ENCODE results near the gene DPP10. TPM values are rescaled to one million over a fixed set of nuclear protein-coding genes. Genes with fewer than 3 reads are reported as not detected.

DPP10 gene
- total RNA-seq, 1 donor from 2014 or later = 1.1 TPM

- TF ChIP-seq EZH2 (IDR thresholded peaks at IDR 0.05; ENCODE audit: insufficient read depth, low read length) (no peak), CTCF (IDR thresholded peaks at IDR 0.05; ENCODE audit: insufficient read depth, low read depth, low read length) (no peak)
- H3K27ac ChIP-seq (ENCODE audit: low read depth, low read length) = no peak overlapping the region
- DNase-seq (ENCODE audit: low read depth) (no peak), FAIRE-seq (no peak)
- H4K20me1 ChIP-seq (ENCODE audit: insufficient read depth, low read length) = no peaks in the 10 kb centered on the region
- no peak overlapping the region for H3K4me3 Mint-ChIP-seq (ENCODE audit: unreplicated experiment)
- no peaks in the 10 kb centered on the region for H3K36me3 ChIP-seq (ENCODE audit: insufficient read depth, low read length)
- H3K27ac Mint-ChIP-seq (ENCODE audit: unreplicated experiment) = no peak overlapping the region
- H3K36me3 Mint-ChIP-seq (ENCODE audit: low read depth, unreplicated experiment) = no peaks in the 10 kb centered on the region
- H3K27me3 Mint-ChIP-seq (ENCODE audit: low read depth, unreplicated experiment) = no peaks in the 10 kb centered on the region
- no peaks in the 10 kb centered on the region for H3K79me2 ChIP-seq (ENCODE audit: insufficient read depth, low read length)
- H3K4me1 ChIP-seq (ENCODE audit: insufficient read depth, low read length) = no peaks in the 10 kb centered on the region
- H3K9me3 ChIP-seq (ENCODE audit: insufficient read depth, low read depth, low read length) = no peaks in the 10 kb centered on the region
- H3K4me2 ChIP-seq (ENCODE audit: low read length) = no peak overlapping the region
- no peak overlapping the region for H3K4me3 ChIP-seq (ENCODE audit: insufficient read depth, low read depth, low read length)
- no peak overlapping the region for H3K9ac ChIP-seq (ENCODE audit: low read length)
- H3K27me3 ChIP-seq (ENCODE audit: insufficient read depth, low read length) = no peaks in the 10 kb centered on the region
- H2AFZ ChIP-seq (ENCODE audit: low read depth, low read length) = no peak overlapping the region
- no peaks in the 10 kb centered on the region for H3K4me1 Mint-ChIP-seq (ENCODE audit: low read depth, unreplicated experiment)
- no peaks in the 10 kb centered on the region for H3K9me3 Mint-ChIP-seq (ENCODE audit: unreplicated experiment)
Measured at GRCh38 chr2:115580784-115581183, 1138.3 kb downstream of the DPP10 start.

- no peak overlapping the region for H3K9ac ChIP-seq (ENCODE audit: low read length)
- H3K4me3 Mint-ChIP-seq (ENCODE audit: unreplicated experiment) = no peak overlapping the region
- H3K4me3 ChIP-seq (ENCODE audit: insufficient read depth, low read depth, low read length) = no peak overlapping the region
- no peaks in the 10 kb centered on the region for H3K36me3 ChIP-seq (ENCODE audit: insufficient read depth, low read length)
- no peaks in the 10 kb centered on the region for H3K36me3 Mint-ChIP-seq (ENCODE audit: low read depth, unreplicated experiment)
- H4K20me1 ChIP-seq (ENCODE audit: insufficient read depth, low read length) = no peaks in the 10 kb centered on the region
- no peaks in the 10 kb centered on the region for H3K4me1 Mint-ChIP-seq (ENCODE audit: low read depth, unreplicated experiment)
- no peaks in the 10 kb centered on the region for H3K27me3 Mint-ChIP-seq (ENCODE audit: low read depth, unreplicated experiment)
- FAIRE-seq (no peak), DNase-seq (ENCODE audit: low read depth) (no peak)
- no peaks in the 10 kb centered on the region for H3K4me1 ChIP-seq (ENCODE audit: insufficient read depth, low read length)
- no peak overlapping the region for H3K27ac ChIP-seq (ENCODE audit: low read depth, low read length)
- H3K9me3 ChIP-seq (ENCODE audit: insufficient read depth, low read depth, low read length) = no peaks in the 10 kb centered on the region
- H3K4me2 ChIP-seq (ENCODE audit: low read length) = no peak overlapping the region
- no peaks in the 10 kb centered on the region for H3K27me3 ChIP-seq (ENCODE audit: insufficient read depth, low read length)
- TF ChIP-seq CTCF (IDR thresholded peaks at IDR 0.05; ENCODE audit: insufficient read depth, low read depth, low read length) = no peak
- TF ChIP-seq EZH2 (IDR thresholded peaks at IDR 0.05; ENCODE audit: insufficient read depth, low read length) = no peak
- no peak overlapping the region for H3K27ac Mint-ChIP-seq (ENCODE audit: unreplicated experiment)
- no peak overlapping the region for H2AFZ ChIP-seq (ENCODE audit: low read depth, low read length)
- H3K9me3 Mint-ChIP-seq (ENCODE audit: unreplicated experiment) = no peaks in the 10 kb centered on the region
- H3K79me2 ChIP-seq (ENCODE audit: insufficient read depth, low read length) = no peaks in the 10 kb centered on the region
Measured at GRCh38 chr2:115584507-115584906, 1142.1 kb downstream of the DPP10 start.

- H3K36me3 Mint-ChIP-seq (ENCODE audit: low read depth, unreplicated experiment) = no peaks in the 10 kb centered on the region
- H3K27ac Mint-ChIP-seq (ENCODE audit: unreplicated experiment) = no peak overlapping the region
- Histone ChIP-seq H2AFZ (ENCODE audit: low read depth, low read length) (no peak overlapping the region), H3K9ac (ENCODE audit: low read length) (no peak overlapping the region), H3K4me1 (ENCODE audit: insufficient read depth, low read length) (no peaks in the 10 kb centered on the region), H3K27me3 (ENCODE audit: insufficient read depth, low read length) (no peaks in the 10 kb centered on the region), H3K4me3 (ENCODE audit: insufficient read depth, low read depth, low read length) (no peak overlapping the region), H3K27ac (ENCODE audit: low read depth, low read length) (no peak overlapping the region), H3K4me2 (ENCODE audit: low read length) (no peak overlapping the region), H3K36me3 (ENCODE audit: insufficient read depth, low read length) (no peaks in the 10 kb centered on the region), H3K79me2 (ENCODE audit: insufficient read depth, low read length) (no peaks in the 10 kb centered on the region), H3K9me3 (ENCODE audit: insufficient read depth, low read depth, low read length) (no peaks in the 10 kb centered on the region), H4K20me1 (ENCODE audit: insufficient read depth, low read length) (no peaks in the 10 kb centered on the region)
- FAIRE-seq (no peak), DNase-seq (ENCODE audit: low read depth) (no peak)
- H3K9me3 Mint-ChIP-seq (ENCODE audit: unreplicated experiment) = peaks cover 5% of the 10 kb centered on the region
- H3K27me3 Mint-ChIP-seq (ENCODE audit: low read depth, unreplicated experiment) = peaks cover 2% of the 10 kb centered on the region
- no peak for TF ChIP-seq EZH2 (IDR thresholded peaks at IDR 0.05; ENCODE audit: insufficient read depth, low read length)
- TF ChIP-seq CTCF (IDR thresholded peaks at IDR 0.05; ENCODE audit: insufficient read depth, low read depth, low read length) = no peak
- H3K4me3 Mint-ChIP-seq (ENCODE audit: unreplicated experiment) = no peak overlapping the region
- H3K4me1 Mint-ChIP-seq (ENCODE audit: low read depth, unreplicated experiment) = no peaks in the 10 kb centered on the region
Measured at GRCh38 chr2:115596659-115597375, 1154.4 kb downstream of the DPP10 start.
